CD4-positive, alpha-beta T cell treated with Interleukin-4 for 1 hour (primary cell): ENCODE data around the gene ZG16.
A peak's percentile ranks its signal among the peaks of the same experiment; 100 is the strongest.
"Not testable (repeated sequence)": the region's sequence is repeated elsewhere in the genome, so short reads cannot be mapped to it uniquely, and the experiment has no call there.

Experiments used
- DNase-seq, 2 donors: peaks; one replicate each; pipeline ENCODE4 v3.0.0-alpha.2; 2020 to 2022

The ZG16 gene

DNA sequence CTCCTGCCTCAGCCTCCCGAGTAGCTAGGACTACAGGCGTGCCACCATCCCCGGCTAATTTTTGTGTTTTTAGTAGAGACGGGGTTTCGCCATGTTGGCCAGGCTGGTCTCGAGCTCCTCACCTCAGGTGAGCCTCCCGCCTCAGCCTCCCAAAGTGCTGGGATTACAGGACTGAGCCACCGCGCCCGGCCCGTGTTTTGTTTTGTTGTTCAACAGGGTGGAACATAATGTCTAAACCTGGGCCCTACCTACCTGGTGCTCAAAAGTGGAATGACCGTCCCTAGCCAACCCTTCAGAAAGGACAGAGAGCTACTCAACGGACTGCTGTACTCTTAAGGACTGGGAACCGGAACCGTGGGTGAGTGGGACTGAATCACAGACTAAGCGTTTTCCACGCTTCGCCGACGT is 11.7 kb downstream of the ZG16 start:
- DNase-seq, result no peak

DNA sequence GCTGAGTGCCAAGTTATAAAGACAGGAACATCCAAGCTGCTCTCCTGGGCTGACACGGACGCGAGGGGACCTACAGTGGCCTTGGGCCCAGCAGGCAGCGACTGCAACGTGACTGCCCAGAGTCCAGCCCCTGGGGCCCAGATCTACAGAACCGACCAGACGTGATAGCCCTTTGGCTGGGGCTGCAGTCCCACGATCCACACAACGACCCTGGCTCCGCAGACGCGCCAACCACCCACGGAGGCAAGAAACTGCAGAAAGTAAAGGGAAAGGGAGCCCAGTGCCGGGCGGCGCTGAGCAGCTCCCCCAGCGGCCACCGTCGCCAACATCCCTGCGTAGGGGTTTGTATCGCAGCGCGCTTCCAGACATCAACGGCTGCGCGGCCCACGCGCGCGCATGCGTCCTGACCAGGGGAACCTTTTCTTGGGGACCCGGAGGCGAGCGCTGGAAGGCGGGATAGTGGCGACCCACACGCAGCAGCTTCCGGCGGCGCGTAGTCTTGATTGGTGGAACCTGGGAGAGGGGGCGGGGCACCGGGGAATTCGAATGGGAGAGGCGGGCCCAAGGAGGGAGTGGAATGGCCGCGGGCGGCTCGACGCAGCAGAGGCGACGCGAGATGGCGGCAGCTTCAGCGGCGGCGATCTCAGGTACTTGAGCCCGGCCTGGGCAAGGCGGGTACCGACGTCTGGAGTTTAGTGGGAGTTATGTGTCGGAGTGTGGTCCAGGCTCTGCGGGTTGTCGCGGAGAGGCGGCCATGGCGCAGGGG is 12.3 kb downstream of the ZG16 start, which contains the start of gene KIF22:
KIF22 (plus strand) TSS at position 569 of the 766 bp plus-strand sequence; CDS start at position 578, 9 bp downstream.
- peak; percentile 100 for DNase-seq

GRCh38 chr16:29790949-29791844 is 13.1 kb downstream of the ZG16 start:
- peak in 1 of 2 donors; percentile 34 for DNase-seq

DNA sequence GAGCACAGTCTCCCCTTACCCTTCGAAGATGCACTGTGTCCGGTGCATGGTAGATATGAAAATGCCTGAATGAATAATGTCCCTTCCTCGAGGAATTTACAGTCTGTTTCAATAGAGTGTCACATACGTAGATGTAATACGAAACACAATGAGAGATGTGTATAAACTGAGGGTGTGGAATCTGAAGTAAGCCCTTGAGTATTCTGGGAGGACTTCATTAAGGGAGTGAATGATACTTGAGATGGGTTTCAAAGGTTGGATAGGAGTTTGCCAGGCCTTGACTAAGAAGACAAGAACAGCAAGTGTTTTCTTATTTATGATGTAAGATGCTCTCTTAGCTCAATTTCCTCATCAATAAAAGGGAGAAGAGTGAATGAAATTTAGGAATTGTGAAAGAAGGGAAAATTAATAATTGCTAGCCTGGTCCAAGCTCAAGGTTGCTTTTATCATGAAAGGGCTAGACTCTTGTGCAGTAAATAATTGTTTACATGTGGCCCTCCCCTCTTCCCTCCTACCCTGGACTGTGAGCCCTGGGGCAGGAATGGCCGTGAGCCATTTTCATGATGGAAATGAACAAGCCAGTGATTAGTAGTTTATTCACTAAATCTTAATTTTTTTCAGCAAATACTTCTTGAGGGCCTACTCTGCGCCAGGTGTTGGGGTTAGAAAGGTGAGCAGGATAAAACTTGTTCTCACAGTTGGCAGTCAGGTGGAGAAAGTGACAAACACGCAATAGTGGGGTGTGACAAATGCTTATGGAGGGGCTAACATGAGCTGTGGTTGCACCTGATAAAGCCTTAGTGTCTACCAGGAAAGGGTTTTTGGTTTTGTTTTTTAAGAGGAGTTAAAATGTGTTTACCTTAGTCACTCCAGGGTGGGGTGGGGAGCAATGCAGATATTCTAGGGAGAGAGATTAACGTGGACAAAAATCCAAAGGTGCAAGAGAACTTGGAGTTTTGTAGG is 14.1 kb downstream of the ZG16 start:
- no peak for DNase-seq

DNA sequence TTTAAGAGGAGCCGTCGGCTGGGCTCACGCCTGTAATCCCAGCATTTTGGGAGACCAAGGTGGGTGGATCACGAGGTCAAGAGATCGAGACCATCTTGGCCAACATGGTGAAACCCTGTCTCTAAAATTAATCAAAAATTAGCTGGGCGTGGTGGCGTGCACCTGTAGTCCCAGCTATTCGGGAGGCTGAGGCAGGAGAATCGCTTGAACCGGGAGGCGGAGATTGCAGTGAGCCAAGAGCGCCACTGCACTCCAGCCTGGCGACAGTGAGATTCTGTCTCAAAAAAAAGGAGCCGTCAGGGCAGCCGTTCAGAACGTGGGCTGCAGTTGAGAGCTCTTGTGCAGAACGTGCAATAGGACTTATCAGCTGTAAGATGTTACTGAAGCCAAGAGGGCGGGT is 15.1 kb downstream of the ZG16 start:
- DNase-seq, result not testable (repeated sequence)

DNA sequence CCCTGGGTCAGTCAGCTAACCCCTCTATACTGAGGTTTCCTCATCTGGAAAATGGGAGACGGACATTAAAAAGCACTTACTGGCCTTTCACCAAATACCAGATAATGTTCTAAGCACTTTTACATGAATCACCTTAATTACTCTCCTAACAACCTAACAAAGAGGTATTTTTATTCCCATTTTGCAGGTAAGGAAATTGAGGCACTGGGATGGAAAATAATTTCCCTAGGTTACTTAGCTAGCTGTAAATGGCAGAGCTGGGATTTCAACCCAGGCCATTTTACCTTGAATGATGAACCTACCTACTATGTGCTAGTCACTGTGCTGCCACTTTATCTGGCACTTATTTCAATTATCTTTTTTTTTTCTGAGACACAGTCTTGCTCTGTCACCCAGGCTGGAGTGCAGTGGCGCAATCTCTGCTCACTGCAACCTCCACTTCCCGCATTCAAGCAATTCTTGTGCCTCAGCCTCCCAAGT is 16.2 kb downstream of the ZG16 start:
- no peak for DNase-seq

DNA sequence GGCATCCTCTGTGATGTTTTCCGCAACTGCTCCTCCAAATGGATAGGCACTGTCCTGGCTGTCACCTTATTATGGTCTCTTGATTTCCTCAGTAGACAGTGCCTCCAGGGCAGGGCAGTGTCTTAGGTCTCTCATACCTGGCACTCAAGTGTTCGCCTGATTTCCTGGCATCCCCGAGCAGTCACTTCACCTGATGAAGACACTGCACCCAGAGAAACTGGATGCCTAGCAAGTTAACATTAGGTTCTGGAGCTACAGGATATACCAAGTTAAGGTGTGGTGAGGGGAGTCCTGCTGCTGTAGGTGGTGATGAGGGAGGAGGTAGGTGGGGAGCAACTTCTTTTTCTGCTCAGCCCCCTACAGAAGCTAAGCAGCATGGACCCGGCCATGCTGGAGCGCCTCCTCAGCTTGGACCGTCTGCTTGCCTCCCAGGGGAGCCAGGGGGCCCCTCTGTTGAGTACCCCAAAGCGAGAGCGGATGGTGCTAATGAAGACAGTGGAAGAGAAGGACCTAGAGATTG is 24.4 kb downstream of the ZG16 start:
- no peak for DNase-seq

- DNase-seq, result no peak
Measured at GRCh38 chr16:29804020-29804419, 26.0 kb downstream of the ZG16 start.

DNA sequence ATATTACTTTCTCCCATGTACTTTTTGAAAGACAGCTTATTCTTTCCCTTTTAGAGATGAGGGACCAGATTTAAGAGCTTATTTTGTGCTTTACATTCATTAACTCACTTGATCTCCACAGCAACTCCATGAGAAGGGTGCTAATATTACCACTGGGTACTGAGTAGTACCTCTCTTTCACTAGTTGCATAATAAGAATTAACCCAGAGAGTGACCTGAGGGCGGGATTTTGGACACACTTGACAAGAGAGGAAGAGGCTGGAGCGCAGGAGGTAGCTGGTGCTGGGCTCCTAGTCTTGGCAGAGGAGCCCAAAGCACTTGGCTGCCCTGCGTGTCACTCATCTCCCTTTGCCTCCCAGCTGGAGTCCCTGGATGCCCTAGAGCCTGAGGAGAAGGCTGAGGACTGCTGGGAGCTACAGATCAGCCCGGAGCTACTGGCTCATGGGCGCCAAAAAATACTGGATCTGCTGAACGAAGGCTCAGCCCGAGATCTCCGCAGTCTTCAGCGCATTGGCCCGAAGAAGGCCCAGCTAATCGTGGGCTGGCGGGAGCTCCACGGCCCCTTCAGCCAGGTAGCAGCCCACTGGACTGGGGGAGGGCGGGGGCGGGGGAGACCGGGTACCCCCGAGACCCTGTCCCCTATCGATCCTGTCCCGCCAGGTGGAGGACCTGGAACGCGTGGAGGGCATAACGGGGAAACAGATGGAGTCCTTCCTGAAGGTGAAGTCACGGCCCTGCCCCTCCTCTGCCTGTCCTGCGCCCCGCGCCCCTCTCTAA is 26.6 kb downstream of the ZG16 start:
- no peak for DNase-seq

DNA sequence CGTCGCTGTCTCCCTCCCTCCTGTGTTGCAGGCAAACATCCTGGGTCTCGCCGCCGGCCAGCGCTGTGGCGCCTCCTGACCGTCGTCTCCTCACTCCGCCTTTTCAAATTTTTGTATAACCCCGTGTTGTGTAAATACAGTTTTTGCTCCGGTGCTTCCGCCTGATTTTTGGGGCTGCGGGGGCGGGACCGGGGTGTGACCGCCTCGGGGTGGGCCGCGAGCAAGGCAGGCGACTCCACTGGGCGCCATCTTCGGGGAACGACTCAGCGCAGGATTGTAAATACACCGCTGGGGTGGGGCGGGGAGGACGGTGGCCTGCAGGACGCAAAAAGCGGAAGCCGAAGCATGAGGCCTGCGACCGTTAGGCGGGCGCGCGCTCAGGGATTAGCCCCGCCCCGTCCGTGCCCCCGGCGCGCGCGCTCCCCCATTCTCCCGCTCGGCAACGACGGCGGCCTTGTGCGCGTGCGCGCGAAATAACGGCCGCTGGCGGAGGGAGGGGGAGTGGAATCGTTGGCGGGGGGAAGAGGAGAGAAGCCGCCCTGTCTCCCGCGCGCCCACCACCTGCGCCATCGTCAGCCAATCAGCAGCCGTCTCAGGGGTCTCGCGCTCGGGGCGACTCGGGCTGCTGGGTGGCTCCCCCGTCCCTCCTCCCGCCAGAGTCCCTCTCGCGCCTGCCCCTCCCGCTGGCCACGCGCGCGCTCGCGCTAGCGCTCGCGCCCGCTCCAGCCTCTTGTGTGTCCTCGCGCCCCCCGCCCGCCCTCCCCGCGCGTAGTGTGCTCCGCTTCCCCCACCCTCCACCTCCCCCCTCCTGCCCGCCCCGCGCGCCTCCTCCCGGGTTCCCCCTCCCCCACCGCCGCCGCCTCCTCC is 27.4 kb downstream of the ZG16 start:
- peak; percentile 98 for DNase-seq

DNA sequence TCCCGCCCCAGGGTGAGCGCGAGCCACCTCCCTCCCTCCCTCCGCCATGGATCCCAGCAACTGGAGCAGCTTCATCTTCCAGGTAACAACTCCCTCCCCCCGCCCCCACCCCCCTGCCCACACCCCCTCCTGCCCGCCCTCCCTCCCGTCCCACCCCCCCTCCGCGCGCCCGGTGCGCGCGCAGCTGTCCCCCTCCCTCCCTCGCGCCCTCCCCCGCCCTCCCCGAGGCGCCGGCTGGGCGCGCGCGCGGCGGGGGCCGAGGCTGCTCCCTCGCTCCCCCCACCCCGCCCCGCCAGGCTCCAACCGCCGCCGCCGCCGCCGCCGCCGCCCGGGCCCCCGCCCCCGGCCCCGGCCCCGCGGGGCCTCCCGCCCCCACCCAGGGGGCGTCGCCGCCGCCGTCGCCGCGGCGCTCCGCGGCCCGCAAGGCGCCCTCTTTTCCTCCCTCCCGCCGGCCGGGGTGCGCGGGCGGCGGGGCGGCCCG is 28.1 kb downstream of the ZG16 start, which contains the start of gene MAZ:
MAZ (plus strand) TSS at position 431 of the 481 bp plus-strand sequence. CDS start 173 bp downstream, outside the sequence.
- DNase-seq, result no peak

GRCh38 chr16:29806641-29807425 is 28.8 kb downstream of the ZG16 start:
- DNase-seq, result no peak

- DNase-seq, result peak; percentile 91 to 92
Measured at GRCh38 chr16:29807426-29808218, 29.6 kb downstream of the ZG16 start.

DNA sequence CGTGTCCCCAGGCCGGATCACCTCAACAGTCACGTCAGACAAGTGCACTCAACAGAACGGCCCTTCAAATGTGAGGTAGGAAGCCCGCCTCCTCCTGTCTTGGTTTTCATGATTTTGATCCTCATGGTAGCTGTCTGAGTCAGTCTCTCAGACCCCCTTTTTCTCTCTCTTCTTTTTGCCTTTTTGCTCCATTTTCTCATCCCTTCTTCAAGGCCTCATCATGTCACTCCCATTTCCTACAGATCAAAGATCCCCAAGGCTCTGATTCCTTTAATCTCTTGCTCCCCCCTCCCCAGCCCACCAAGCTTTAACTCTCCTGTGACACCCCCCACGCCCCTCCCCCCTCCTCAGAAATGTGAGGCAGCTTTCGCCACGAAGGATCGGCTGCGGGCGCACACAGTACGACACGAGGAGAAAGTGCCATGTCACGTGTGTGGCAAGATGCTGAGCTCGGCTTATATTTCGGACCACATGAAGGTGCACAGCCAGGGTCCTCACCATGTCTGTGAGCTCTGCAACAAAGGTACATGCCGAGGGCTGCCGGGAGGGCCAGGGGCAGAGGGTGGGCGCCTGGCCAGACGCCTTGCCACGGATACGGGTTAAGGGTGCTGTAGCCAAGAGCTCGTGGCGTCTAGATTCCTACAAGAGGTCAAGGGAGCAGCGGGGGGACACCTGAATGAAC is 30.3 kb downstream of the ZG16 start:
- DNase-seq, result no peak

DNA sequence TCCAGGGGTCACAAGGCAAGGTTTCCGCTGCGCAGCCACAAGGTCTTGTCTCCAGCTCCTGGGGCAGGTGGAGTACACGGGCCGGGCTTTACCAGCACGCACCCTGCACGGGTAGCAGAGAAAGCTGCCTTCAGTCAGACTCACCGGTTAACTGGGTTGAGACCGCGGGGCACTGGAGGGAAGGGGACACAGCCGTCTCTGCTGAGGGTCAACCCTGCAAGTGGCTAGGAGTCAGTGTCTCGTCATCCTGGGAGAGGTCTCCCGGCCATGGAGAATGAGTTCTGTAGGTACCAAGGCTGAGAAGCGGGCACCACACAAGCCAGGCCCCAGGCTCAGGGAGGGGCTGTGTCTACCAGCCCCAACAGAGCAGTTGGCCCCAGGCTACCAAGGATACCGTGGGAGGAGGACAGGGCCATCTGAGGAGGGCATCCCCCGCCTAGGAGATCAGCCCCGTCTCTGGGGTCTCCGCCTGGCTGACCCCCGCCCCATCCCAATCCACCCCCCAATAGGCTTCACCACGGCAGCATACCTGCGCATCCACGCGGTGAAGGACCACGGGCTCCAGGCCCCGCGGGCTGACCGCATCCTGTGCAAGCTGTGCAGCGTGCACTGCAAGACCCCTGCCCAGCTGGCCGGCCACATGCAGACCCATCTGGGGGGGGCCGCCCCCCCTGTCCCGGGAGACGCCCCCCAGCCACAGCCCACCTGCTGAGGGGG is 31.1 kb downstream of the ZG16 start:
- DNase-seq, result no peak

GRCh38 chr16:29809850-29810698 is 32.0 kb downstream of the ZG16 start:
- peak in 1 of 2 donors; percentile 62 for DNase-seq
